Ammon's horn (tissue), 1 donor: ENCODE results near the gene CCDC32.

Experiments
- DNase-seq: peaks from one replicate; pipeline ENCODE4 v3.0.0-alpha.2; 2016; ENCODE audit warnings: low spot score

The CCDC32 gene

DNA sequence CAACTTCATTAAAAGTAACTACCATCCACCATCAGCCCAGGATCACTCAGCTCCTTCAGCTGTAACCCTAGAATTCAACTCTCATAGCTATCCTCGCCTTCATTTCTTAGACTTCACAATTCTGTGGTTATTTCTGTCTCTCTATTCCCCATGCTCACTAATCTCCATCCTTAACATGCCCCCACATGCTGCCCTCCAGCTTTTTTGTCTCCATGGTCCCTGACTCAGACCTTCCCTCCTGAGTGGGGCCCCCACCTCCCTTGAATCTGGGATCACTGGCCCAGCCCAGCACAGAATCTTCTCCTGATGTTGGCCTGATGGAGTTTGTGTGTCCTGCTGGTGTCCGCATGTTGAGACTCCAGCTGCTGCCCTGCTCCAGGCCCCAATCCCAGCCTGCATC, 52.4 kb downstream of the CCDC32 start:
- DNase-seq, result no peak

DNA sequence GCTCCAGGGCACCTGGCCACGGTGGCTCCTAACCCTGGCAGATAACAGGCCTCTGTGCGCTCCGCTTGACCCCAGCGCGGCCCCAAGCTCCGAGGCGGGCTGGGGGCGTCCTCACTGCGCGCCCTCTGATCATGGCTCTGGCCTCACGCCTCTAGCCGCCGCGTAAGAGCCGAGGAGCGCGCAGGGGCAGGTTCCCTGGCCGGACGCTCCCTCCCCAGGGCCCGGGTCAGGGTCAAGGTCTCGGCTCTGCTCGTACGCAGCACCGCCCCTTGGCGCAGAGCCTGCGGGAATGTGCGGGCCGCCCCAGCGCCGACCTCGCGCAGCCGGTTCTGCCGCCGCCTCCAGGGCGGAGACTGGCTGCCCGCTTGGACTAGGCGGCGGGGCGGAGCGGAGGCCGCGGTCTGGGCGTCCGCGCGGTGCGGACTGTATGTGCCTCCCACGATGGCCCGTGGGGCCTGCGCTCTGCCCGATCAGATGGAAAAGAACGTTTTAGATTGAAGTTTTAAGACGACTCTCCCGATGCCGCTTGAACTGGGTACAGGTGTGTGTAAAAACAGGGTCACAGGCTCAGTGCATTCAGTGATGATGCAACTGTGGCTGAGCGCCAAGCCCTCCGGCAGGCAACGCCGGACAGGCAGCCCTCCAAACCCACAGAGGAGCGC, 53.2 kb downstream of the CCDC32 start:
- peak; percentile 45 for DNase-seq

DNA sequence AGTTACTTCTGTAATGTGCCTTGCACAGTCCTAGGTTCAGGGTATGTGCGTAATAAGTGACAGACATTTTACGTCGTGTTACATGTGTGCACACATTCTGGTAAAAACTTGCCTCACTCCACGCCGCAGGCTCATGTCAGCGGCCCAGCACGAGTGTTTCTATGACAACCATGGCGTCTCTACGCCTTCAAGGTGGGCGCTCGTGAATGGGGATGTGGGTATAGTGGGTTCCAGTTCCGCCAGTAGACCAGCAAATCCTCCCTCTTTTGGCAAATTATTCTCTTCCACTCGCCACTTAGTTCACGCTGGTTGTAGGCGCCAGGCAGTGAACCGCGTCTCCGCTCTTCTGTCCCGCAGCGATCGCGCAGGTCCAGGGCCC, 53.8 kb downstream of the CCDC32 start:
- DNase-seq, result peak; percentile 7

DNA sequence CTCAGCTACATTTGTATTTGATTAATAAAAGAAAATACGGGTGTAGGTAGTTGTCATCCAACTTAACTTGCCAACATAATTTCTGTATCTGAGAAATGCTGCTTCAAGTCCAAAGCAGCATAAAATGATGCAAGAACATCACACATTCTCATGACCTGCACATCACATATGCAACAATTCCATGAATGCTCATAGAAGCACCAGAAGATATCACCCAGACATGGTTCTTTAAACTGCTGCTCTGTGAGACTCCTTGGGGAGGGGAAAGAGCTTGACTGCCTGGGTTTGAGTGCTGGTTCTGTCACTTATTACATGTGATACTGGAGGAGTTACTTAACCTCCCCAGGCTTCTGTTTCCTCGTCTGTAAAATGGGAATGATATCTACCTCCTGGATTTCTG, 54.6 kb downstream of the CCDC32 start:
- DNase-seq, result no peak

DNA sequence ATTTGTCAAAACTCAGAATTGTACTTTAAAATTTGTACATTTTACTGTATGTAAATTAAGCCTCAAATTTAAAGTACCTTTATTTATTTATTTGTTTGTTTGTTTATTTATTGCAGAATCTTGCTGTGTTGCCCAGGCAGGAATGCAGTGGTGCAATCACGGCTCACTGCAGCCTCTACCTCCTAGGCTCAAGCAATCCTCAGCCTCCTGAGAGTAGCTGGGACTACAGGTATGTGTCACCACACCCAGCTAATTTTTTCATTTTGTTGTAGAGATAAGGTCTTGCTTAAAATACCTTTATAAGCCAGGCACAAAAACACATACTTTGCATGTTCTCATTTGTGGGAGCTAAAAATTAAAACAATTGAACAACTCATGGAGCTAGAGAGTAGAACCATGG, 56.6 kb downstream of the CCDC32 start:
- DNase-seq, result no peak

DNA sequence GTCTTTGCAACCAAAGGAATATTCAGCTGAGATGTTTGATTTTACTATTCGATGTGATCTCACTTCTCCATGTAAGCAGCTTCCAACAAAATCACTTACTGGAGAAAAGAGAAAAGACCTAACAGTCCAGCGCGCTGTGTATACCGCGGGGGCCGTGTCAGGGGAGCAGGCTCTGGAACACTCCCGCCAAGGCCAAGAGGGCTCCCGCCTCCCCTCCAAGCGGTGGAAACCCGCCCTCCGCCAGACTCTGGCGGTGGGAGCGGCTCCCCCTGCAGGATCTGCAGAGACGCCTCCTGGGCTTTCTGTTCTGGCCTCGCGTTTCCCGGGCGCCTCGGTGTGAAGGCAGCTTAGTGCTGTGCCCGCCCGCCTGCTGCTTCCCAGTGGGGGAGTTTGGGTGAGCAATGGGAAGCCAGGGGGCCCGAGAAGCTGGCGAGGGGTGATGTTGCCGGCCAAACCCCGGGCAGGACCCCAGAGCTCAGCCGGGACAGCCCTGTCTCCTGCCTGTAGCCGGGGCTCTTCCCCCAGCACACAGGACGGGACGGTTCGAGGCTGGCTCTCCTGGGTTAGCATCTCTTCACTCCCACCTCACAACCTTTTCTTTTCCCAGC, 57.8 kb downstream of the CCDC32 start:
- peak; percentile 79 for DNase-seq
